GM19467 (cell line): ENCODE measurements around the gene CLEC9A.

Experiments used
- ATAC-seq: cut with Tn5 transposase; IDR thresholded peaks from one replicate; pipeline ENCODE4 v1.9.1; 2021; ENCODE audit warnings: mild to moderate bottlenecking, moderate library complexity; ENCODE audit not compliant: unreplicated experiment

CLEC9A gene

GRCh38 chr12:10065241-10065640, 34.8 kb downstream of the CLEC9A start:
- ATAC-seq, result no peak

DNA sequence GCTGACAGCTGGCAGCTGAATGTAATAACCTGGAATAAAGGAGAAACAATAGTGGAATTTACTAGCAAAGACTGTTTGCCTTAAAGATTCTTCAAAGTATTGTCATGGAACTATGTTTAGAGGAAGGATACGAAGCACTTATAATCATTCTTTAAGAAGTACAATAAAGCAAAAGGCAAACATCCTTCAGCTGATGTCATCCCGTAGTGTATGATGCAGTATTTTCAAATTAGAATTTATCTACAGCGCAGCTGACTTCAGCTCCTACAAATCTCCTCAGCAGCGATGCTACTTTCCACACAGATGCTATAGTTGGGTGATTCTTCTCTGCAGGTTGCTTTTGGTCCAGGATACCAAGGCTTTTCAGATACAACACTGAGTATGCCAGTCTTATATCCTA, 36.8 kb downstream of the CLEC9A start:
- no peak for ATAC-seq

DNA sequence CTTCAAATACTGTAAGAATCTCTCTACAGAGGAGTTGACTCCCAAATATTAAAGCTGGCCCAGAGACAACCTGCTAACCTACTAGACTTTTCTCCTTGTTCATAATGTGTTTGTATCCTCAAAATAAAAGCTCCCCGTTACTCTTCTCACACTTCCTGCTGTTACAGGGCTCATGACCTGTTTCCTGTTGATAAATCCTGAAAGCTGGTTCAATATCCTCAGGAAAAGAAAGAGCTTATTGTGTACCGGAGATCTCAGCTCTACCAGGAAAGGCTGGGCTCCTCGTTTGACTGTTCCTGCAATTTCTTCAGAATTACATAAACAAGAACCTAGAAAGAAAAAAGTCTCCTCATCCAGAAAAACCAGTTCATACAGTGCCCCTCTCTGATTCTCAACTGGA, 37.5 kb downstream of the CLEC9A start:
- no peak for ATAC-seq

DNA sequence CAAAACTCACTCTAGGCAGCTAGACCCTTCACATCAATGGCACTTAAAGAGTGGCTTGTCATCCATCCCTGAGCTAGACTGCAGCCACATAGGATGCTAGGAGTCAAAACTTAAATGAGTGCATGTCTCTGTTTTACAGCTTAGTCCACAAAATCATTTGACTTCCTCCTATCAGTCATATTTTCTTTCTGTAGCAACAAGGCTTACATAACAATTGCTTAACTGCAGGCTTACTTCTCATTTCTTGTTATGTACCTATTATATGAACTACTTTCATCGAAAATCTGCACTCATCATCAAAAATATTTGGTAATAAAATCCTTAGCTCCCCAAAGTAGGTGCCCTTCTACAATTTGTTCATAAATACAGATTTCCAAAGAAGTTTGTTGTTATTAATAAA, 38.2 kb downstream of the CLEC9A start:
- no peak for ATAC-seq

- ATAC-seq, result no peak
These were observed 38.6 kb downstream of the CLEC9A start for GRCh38 chr12:10069099-10069498.

GRCh38 chr12:10069976-10070375, 39.5 kb downstream of the CLEC9A start:
- no peak for ATAC-seq

DNA sequence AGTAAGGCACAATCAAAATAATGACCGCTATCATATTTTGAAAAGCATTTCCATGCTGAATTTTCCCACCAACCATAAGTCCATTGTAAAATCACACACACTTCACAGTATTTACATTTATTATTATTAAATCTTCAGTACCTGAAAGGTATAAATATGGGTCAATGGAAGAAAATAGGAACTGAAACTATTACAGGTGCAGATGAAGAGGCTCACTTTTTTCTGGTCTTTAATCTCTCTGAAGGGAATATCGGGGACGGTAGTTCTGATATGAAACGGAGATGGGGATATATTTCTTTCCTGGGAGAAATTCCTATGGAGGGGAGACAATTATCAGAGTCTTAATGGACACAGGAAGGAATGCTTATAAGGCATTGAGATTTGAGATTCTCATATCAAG, 39.9 kb downstream of the CLEC9A start:
- no peak for ATAC-seq

DNA sequence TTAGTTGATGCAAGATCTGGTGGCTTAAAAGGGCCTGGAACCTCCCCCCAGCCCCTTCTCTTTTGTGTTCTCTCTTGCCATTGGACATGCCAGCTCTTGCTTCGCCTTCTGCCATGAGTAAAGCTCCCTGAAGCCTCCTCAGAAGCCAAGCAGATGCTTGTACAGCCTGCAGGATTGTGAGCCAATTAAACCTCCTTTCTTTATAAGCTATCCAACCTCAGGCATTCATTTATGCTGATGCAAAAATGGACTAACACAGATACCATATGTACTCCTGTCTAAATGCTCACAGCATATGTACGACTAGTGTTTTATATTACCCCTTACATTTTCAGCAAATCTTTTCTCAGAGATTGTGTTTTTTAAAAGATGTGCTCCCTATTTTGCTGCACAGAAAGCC, 41.6 kb downstream of the CLEC9A start:
- ATAC-seq, result no peak

DNA sequence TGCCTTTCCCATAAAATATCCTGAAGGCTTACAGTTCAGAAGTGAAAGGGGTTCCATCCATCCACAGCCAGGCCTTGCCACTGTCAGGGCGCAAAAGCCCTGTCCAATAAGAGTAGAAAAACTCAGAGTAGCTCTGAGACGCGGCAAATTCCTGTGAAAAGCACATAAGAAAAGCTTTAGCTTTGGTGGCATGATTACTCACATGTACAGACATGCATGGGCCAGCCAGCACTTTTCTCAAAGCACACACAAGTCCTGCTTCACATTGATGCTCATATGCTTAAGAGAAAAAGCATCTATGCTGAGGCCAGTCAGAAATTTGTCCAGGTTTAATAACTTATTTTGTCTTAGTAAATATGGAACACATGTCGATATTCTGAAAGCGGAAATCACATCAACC, 42.8 kb downstream of the CLEC9A start:
- ATAC-seq, result no peak

DNA sequence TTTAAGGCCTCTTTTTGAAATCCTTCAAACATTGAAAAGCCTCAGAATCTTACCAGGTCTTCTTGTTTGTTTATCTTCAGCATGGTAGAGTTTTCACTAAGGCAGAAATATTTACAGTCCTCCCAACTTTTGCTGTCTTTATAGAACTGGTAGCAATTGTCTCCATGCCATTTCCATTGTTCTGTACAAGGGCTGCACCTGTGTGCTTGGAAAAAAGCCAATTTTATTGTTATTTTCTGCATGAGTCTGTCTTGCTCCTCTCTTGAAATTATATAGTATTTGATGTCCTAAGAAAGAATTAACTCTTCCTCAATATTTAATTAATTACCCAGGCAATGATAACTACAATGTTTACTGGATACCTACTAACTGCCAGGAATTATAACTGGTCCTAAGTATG, 45.0 kb downstream of the CLEC9A start:
- ATAC-seq, result no peak

DNA sequence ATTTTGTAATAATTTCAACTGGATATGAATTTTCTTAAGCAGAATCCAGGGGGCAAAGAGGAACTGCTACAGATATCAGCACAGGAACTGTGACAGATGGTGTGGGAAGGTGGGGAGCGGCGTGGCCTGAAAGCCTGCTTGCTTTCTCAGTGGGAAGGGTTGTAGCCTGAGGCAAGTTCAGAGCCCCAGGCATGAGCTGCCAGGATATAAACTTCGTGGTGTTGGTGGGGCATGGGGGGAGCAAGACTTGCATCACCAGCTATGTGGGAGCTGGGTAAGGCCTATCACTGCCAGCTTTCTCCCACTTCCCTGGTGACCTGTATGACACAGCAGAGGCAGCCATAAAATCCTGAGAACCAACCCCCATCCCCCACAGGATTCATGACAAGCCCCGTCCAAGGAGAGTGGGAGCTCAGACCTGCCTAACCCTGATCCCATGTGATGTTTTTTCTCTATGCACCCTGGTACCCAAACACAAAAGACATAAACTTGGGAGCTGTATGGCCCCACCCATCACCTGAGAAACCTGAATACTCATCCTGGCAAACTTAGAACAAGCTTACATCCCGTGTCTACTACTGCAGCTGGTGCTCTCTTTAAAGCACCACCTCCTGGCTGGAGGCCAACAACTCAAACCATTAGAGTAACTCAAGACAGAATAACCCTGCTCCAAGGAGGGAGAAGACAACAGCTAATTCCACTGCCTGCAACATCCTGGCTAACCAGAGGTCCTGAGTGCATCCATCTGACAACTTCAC, 51.8 kb downstream of the CLEC9A start:
- ATAC-seq, result no peak

DNA sequence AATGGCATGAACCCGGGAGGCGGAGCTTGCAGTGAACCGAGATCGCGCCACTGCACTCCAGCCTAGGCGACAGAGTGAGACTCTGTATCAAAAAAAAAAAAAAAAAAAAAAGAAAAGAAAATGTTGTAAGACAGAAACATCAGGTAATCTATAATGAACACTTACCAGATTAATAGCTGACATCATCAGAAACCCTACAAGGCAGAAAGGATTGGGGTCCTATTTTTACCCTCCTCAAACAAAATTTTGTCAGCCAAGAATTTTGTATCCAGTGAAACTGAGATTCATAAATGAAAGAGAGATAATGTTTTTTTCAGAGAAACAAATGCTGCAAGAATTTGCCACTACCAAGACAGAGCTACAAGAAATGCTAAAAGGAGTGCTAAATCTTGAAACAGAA, 54.3 kb downstream of the CLEC9A start:
- ATAC-seq, result no peak

DNA sequence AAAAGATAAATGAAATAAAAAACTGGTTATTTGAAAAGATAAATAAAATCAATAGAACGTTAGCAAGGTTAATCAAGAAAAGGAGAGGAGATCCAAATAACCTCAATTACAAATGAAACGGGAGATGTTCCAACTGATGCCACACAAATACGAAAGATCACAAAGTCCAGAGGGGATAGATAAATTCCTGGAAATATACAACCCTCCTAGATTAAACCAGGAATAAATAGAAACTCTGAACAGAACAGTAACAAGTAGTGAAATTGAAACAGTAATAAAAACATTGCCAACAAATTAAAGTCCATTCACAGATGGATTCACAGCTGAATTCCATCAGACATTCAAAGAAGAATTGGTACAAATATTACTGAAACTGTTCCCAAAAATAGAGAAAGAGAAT, 55.9 kb downstream of the CLEC9A start:
- no peak for ATAC-seq

DNA sequence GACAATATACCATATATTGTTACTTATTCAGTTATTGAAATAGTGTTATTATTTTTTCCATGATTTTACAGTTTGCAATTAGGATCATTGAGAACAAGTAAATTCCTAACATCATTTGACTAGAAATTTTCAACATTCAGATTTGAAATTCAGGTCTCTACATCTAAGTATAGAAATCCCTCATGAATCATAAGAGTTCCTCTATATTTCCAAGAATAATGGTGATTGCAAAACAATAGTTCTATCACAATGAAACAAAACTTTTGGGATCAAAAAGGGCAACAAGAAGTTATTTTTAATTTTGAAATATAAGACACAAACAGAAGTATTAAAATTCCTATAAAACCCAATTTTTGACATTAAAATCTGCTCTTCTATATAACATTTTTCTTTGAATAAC, 57.5 kb downstream of the CLEC9A start:
- no peak for ATAC-seq

DNA sequence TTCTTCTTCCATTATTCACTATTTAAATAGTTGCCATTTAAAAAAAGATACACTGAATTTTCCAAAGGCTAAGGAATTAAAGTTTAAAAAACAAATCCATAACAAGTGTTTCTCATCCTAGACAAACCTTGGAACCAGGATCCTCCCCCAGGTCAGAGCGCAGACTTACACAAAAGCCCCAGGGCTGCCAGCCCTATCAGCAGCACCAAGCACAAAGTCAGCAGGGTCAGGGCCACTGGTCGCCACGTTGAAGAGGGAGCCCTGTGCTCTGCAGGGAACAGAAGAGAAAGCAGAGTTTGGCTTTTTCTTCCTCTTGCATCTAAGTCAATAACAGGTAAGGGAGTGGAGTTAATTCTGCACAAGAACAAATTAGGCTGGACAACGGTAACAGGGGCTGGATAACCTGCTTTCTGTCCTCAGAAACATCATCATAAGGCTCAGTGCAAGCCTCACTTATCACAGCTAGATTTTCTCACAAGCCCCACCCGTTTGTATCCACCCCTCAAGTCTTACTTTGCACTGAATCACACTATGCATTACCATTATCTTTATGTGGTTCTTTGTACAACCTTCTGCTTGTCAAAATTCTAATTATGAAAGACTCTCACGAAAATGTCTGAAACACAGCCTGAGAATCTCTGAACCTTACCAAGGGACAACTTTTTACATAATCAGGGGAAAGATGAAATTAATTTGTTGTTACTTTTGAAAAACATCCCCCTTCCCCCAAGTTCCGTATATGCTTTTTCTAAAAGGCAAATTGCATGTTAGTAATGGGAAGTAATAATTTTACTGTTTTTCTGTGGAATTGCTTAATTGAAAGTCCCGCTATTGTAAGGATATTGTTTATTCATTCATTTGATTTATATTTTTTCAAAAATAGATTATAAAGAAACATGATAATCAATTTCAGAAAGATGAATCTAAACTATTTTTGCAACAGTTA, 58.7 kb downstream of the CLEC9A start:
- no peak for ATAC-seq

DNA sequence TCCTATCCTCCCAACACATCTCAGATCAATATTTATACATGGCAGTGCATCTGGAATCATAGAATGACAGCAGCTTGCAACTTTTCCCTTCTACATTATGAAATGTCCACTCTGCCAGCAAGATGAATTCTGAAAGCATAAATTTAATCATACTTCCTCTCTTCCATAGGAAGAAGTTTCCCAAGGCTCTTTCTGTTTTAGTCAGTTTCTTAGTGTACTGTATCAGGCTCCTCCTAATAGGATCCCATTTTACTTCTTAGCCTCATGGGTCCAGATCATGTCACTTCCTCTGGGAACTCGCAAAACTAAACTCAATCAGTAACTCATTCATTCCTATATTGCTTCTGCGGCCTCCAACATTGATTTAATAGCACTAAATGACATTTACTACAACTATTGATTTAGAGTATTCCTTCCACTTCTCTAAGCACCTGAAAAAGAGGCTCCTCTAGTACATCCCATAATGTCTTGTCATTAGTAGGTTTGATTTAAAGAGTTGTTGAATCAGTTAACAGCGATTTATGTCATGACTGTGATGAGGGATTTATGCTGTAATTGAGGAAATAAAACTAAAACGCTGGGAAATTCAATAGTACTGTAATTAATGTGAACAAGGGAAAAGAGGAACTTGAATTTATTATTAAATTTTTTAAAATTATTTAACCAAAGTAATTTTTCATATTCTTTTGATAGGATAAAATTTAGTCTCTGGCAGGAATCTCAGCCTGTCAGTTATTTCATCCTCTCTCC, 64.3 kb downstream of the CLEC9A start:
- ATAC-seq, result no peak

DNA sequence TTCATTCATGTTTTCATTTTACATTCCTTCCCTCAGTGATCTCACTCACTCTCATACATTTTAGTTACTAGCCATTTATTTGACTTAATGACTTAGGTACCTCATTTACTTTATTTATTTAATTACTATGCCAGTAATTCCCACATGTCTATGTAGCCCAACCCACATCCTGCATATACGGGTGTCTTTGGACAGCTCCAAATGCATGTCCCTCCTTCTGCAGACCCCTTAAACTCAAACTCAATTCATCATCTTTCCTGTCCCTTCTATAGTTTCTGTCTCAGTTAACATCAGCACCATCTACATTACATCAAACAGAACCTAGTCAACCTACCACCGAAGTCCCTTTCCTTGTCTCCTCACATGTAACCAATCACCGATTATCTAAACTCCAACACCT, 65.5 kb downstream of the CLEC9A start:
- no peak for ATAC-seq

GRCh38 chr12:10097521-10097920, 67.0 kb downstream of the CLEC9A start:
- ATAC-seq, result no peak

GRCh38 chr12:10098791-10099190, 68.3 kb downstream of the CLEC9A start, which contains the start of gene CLEC1A:
Gene CLEC1A, minus strand, starts transcription at chr12:10098985. Its CDS starts 63 bp downstream, at chr12:10098922.
- no peak for ATAC-seq

GRCh38 chr12:10101042-10101579, 70.6 kb downstream of the CLEC9A start:
- no peak for ATAC-seq

DNA sequence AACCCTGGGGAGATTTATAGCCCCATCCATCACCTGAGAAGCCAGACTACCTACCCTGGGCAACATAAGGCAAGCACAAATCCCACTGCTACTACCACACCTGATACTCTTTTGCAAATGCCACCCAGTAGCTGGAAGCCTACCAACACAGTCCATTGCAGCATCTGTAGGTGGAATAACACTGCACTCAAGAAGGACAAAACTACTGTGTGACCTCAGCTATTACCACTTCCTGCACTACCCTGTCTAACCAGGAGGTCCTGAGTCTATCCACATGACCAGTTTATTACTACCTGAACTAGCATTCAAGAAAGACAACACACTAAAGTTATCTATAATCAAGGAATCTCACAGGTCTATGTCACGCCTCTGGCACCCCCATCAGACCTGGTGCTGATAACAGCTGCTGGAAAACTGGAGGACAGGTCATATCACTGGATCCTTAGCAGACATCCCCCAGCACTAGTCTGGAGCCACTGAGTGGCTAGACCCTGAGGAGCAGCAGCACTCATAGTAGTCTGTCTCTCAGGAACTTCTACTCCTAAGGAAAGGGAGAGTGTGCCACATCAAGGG, 71.3 kb downstream of the CLEC9A start:
- no peak for ATAC-seq
